COLO829 (cell line): ENCODE measurements around the gene GKN2.
"Not testable (repeated sequence)": the region's sequence is repeated elsewhere in the genome, so short reads cannot be mapped to it uniquely, and the experiment has no call there.

ENCODE experiments used
- DNase-seq: peaks from one replicate; pipeline ENCODE4 v3.0.0; 2012; ENCODE audit warnings: low spot score

The GKN2 gene

DNA sequence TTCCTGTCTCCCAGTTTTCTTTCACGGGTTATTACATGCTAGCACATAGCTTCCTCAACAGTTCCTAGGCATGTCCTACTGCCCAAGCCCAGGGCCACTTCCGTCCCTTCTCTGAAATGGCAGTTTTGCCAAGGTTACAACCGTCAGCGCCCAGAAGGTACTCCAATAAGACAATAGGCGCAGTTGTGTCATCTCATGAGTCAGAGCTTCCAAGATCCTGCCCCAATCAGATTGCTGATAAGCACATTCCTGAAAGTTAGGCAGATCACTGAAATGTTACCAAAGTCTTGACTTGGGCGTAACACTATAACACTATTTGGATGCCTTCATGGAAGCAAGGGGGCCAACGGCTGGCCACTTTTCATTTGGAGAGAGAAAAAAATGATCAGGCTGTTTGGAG is 34.2 kb downstream of the GKN2 start:
- DNase-seq: peak; percentile 40

DNA sequence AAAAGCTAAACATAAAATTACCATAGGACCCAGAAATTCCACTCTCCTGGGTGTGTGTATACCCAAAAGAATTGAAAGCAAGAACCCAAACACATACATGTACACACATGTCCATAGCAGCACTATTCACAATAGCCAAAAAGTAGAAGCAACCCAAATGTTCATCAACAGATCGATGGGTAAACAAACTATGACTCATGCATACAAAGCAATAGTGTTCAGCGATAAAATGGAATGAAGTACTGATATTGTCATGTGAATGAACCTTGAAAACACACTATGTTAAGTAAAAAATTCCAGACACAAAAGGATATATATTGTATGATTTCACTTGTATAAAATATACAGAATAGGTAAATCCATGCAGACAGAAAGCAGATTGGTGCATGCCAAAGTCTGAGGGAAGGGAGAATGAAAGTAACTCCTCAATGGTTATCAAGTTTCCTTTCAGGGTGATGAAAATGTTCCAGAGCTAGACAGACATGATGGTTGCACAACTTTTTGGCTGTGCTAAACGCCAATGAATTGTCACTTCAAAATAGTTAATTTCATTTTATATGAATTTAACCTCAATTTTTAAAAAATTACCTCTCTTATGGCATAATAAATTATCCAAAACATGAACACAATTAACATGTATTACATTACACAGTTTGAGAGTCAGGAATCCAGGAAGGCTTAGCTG is 35.5 kb downstream of the GKN2 start:
- no peak for DNase-seq

DNA sequence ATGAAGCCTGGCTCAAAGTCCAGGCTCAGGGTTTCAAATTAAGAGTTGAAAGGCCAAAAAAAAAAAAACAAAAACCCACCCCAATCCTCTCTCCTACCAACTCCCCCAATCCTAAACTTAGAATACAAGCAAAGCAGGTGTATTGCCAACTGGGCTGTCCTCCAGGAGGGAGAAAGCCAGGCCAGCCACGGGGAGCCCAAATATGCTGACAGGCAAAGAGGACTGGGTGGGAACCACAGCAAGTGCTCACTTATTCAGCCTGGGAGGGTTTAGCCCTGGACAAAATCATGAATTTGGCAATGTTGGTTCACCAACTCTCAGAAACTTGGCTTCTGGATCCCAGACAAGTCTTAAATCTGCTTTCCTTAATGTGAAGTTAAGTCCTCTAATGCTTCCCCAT is 36.5 kb downstream of the GKN2 start:
- no peak for DNase-seq

DNA sequence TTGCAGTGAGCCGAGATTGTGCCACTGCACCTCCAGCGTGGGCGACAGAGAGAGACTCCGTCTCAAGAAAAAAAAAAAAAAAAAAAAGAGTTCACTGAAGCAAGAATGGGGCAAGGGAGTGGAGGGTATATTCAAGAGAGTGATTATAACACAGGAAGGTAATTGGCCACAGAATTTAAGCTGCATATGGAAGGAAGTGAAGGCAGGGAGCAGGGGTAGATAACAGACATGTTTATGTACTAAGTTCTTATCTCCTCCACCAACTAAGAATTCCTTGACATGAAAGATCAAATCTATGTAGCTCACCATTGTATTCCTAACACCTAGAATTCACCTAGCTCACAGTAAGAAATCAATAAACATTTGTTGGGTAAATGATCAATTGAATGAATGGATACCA is 37.3 kb downstream of the GKN2 start:
- DNase-seq: no peak

DNA sequence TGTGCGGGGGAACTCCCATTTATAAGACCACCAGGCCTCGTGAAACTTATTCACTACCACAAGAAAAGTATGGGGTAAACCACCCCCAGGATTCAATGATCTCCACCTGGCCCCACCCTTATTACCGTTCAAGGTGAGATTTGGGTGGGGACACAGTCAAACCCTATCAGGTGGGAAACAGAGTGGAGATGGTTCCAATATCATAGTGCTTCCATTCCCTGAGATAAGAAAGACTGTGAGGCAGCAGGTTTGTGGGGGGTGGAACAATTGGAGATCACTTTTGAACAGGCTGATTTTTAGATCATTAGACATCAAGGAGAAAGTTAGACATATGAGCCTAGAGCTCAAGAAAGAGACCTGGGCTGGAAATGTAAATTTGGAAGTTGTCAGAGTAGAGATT is 39.3 kb downstream of the GKN2 start:
- no peak for DNase-seq

DNA sequence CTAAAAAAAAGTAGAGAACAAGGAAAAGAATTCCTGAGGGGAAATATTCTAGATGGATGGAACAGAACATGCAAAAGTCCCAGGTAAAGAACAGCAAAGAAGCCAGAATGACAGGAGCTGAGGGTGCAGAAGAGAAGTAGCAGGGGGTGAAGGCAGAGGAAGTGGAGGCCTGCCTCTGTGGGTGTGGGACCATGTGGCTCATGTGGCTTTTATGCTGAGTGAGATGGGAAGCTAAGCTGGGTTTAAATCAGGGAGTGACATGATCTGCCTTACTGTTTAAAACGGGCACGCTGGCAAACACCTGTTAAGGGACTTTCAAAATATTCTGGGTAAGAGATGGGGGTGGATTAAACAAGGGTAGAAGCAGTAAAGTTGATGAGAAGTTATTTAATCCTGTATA is 40.0 kb downstream of the GKN2 start:
- no peak for DNase-seq

DNA sequence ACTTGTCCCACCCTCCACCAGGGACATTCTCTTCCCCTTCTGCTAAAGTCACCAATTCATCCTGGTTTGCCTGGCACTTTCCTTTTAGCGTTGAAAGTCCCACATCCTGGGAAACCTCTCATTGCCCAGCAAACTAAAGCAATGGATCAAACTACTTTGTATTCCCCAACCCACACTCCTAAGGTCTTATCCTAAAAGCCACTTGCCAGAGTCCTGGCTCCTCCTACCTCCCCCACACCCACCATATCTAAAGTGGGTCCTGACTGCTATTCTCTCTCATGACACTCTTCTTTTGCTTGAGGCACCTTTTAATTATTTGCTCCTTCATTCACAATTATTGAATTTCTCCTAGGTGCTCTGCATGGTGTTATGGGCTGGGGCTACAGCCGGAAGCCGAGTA is 40.6 kb downstream of the GKN2 start:
- no peak for DNase-seq

DNA sequence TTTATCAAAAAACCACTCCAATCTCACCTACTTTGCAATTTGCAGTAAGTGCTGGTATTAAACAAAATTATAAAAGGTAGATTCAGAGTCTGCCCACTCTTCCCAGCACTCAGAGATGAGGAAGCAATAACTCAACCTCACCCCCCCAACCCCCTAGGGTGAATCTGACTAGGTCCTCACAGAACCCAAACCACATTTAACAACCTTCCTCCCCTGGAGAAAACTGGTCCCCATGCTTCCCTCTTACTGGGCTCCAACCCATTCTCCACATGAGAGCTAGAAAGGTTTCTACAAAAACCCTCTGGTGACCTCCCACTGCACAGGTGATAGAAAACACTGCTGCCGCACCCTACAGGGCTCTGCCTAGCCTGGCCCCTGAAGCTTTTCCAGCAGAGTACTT is 41.0 kb downstream of the GKN2 start:
- no peak for DNase-seq

DNA sequence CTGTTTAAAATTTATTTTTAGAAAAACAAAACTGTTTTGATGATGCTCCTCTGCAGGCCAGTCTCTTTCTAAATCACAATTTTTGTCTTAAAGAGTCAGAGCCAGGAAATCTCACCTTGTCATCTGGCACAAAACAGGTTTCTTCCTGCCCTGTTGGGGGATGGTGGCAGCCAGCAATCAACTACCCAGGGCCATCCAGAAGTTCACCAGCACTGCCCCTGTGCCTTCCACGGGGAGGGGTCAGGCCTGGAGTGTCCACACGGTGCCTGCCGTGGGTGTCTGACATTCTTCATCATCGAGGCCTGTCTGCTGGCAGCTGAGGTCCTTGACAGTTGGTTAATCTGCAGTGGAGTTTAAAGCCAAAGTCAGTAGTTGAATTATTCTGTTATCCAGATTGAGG is 41.4 kb downstream of the GKN2 start:
- DNase-seq: no peak

DNA sequence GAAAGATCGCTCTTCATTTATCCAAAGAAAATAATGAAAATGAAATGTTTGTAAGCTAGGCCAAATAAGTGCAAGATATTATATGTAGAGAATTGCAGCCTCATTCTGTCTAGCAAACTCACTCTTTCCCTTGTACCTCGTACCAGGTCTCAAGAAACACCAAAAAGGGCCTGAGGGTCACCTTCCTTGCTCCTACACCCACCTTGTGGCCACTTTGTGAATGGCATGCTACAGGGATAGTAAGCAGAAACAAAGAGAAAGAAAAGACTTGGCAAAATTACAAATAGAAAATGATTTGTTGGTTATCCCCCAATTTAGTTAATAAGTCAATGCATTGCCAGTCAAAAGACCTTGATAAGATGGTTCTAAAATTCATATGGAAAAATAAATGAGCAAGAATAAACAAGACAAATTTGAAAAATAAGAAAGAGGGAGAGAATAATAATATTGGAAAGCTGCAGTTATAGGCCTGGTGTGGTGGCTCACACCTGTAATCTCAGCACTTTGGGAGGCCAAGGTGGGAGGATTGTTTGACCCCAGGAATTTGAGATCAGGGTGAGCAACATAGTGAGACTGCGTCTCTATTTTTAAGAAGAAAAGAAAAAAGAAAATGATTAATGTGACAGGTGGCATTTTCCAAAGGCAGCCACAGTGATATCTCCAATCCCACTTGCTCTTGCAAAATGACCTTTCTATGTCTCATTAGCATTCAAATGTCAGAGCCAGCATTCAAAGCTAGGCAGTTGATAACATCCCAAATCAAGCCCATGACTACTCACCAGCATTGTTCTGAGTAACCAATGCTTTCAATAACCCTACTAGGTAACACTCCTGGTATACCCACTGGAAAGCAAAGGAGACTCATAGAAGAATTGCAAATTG is 42.7 kb downstream of the GKN2 start:
- DNase-seq: peak; percentile 56

DNA sequence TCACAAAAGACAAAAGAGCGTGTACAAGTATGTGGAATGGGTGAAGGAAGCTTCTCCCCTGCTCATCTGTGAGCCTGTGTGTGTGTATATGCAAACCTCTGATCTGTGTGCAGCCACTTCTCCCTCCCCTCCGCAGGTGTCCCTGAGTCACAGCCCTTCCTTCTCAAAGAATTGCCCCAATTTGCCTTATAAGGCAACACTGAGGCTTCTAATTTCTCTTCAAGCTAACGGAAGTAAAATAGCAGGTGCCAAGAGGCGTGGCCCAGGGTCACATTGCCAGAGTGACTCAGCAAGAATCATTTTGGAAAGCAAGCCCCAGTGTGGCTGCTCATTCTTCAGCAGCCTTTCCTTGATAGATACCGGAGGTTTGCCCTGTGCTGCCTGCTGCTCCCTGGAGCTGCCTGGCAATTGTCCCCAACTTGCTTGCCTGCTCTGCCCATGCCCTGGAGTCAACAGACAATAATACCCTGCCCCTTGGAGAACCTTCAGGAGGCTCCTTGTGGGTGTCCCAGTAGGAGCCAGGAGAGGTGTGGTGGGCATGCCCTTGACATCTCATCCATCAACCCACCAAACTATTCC is 44.2 kb downstream of the GKN2 start:
- DNase-seq: no peak

DNA sequence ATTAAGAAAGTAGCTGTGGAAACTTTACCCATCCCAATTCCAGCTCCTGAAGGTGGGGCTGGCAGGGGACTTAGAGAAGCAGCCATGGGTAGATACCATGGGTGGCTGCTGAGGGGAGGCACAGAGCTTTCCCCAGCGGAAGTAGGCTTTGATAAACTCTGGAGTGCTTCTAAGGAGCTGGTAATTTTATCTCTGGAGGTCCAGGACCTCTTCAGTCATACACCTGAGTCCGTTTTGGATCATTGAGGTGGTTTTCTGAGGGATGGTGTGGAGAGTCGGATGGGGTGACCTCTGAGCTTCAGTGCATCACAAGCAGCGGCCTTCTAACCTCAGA is 44.8 kb downstream of the GKN2 start:
- DNase-seq: no peak

DNA sequence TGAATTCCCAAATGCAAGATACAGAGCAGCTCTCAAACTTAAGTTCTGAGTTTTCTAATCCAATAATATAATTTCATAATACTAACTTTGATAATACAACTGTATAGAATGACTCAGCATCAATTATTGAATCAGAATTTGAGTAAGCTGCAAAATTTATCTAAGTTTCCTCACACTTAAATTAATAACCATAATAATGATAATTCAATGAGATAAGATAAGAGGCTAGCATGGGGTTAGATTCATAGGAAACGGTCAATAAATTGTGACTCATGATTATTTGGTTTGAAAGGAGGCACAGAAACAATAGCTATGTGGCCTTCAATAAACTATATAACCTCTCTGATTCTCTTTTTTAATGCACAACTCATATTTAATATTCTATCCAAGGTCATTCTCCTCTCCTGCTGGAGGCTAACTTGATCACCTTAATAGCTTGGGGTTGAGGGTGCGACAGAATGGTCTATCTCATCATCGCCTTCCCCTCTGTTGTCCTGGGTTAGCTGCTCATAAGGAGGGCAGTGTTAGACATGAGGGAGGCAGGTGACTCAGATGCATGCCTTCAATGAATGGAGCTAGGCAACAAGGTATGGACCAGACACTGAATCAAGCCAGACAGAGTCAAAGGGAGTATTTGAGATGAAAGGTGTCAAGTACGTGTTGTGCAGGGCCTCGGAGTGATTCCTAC is 45.3 kb downstream of the GKN2 start:
- DNase-seq: no peak

DNA sequence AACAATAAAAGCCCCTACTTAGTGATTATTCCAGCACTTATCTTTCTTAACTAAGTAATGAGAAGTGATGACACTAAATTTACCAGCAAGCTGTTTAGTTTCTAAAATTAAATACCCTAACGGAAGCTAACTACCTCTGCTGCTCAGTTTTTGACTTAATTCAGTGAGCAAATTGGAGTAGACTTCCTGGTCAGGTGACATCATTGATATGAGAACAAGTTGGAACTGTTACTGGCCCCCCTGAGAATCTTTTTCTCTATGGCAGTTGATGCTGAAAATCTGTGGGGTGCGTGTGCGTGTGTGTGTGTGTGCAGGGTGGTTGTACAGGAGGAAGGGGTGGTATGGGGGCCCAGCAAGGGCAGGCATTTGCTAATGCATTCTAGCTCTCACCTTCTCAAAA is 46.0 kb downstream of the GKN2 start:
- no peak for DNase-seq

DNA sequence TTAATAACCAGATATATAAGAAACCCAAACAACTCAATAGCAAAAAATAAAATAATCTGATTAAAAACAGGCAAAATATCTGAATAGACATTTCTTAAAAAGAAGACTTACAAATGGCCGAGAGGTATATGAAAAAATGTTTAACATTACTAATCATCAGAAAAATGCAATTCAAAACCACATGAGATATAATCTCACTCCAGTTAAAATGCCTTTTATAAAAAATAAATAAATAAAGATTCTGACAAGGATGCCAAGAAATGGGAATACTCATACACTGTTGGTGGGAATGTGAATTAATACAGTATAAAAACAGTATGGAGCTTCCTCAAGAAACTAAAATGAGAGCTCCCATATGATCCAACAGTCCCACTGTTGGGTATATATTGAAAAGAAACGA is 47.6 kb downstream of the GKN2 start:
- no peak for DNase-seq

DNA sequence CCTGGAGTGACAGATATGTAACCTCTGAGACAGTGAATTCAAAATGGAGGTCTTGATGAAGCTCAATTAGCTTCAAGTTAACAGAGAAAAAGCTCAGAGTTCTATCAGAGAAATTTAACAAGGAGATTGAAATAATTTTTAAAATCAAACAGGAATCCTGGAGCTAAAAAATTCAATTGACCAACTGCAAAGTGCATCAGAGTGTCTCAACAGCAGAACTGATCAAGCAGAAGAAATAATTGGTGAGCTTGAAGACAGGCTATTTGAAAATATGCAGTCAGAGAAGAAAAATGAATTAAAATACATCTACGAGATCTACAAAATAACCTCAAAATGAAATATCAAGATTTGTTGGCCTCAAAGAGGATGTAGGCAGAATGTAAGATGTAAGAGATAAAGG is 51.1 kb downstream of the GKN2 start:
- DNase-seq: no peak

DNA sequence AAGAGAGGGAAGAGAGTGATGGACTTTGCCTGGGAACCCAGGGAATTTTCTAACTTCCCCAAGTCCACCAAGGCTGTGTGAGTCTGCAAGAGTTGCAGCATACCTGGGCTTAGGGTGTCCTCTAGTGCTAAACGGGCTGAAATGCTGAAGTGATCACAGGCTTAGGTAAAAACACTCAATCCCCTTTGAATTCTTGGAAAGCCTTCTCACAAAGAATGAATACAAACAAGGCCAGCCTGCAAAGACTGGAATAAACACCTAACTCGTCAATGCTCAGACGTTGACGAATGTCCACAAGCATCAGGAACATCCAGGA is 51.5 kb downstream of the GKN2 start:
- no peak for DNase-seq

DNA sequence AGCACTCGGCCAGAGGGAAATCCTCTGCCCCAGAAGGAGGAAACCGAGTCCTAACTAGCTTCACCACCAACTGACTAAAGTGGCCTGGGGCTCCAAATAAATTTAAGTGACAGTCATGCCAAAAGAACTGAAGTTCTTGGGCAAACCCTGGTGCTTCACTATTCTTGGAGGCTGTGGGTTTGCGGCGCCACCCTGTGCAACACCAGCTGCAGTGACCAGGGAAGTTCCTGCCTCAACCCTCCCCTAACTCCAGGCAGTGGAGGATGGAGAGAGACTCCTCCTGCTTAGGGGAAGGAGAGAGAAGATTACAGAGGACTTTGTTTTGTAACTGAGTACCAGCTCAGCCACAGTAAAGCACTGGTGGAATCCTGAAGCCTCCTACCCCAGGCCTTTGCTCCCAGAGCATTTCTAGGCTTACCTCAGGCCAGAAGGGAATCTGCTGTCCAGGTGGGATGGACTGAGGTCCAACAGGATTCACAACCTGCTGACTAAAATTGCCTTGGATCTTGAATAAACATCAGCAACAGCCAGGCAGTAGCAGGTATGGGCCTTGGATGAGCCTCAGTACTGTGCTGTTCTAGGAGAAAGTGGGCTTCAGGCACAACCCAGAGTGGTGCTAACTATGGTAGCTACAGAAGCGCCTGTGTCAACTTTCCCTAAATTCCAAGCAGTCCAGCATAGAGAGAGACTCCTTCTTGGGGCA is 52.0 kb downstream of the GKN2 start:
- DNase-seq: no peak

DNA sequence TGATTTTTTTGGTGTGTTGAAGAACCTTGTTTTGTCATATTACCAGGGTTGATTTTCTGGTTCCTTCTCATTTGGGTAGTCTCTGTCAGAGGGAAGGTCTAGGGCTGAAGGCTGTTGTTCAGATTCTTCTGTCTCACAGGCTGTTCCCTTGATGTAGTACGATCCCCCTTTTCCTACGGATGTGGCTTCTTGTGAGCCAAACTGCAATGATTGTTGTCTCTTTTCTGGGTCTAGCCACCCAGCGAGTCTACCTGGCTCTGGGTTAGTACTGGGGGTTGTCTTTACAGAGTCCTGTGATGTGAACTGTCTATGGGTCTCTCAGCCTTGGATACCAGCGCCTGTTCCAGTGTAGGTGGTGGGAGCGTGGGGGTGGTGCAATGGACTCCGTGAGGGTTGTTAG is 56.7 kb downstream of the GKN2 start:
- not testable (repeated sequence) for DNase-seq
